GM12878 (cell line): ENCODE data around the gene TARDBP. TPM values are rescaled to one million over a fixed set of nuclear protein-coding genes. Genes with fewer than 3 reads are reported as not detected.
"Not testable (repeated sequence)": the region's sequence is repeated elsewhere in the genome, so short reads cannot be mapped to it uniquely, and the experiment has no call there.

ENCODE experiments used
- ATAC-seq: fragments of 200-7000 bp; cut with Tn5 transposase; 3 replicates; pipeline ENCODE4 v1.9.1; 2020; ENCODE audit warnings: mild to moderate bottlenecking, moderate library complexity
- BruUV-seq: library from RNA; stranded (reverse); fragments of 400-500 nt; replicated peaks from 2 replicates; lab custom pipeline; 2021; lab: Mats Ljungman, UMichigan
- CTCF ChIA-PET: fragments of 300-600 bp; sonication (Branson Sonifier 250); formaldehyde crosslinking; extraction: SDS; loops from one replicate; lab custom pipeline; 2021; ENCODE audit warnings: inconsistent platforms; lab: Yijun Ruan, JAX
- POLR2A ChIA-PET: fragments of 350-600 bp; formaldehyde crosslinking; extraction: SDS; loops from one replicate; lab custom pipeline; 2021; ENCODE audit warnings: inconsistent platforms; lab: Charles Lee
- RAD21 ChIA-PET: fragments of 300-600 bp; sonication (Branson Sonifier 250); formaldehyde crosslinking; loops from one replicate; lab custom pipeline; 2023; ENCODE audit warnings: antibody characterized with exemption; ENCODE audit not compliant: unreplicated experiment; lab: Charles Lee
- SMC1A ChIA-PET: fragments of 300-600 bp; sonication (Branson Sonifier 250); formaldehyde crosslinking; loops from one replicate; lab custom pipeline; 2023; ENCODE audit not compliant: unreplicated experiment, uncharacterized antibody; lab: Charles Lee
- DNase-seq: peaks from one replicate; pipeline ENCODE4 v3.0.0-alpha.2; 2011; ENCODE audit warnings: low read depth, low spot score
- FAIRE-seq: peaks from 3 replicates; lab custom pipeline; 2011; peaks lifted over from hg19 to GRCh38; lab: Jason Lieb, UNC
- H2AFZ ChIP-seq: 2 replicates; pipeline ENCODE4 v1.6.0; 2011; ENCODE audit warnings: low read depth, low read length, control low read depth; ENCODE audit not compliant: control insufficient read depth
- H3K27ac ChIP-seq: 2 replicates; pipeline ENCODE4 v1.5.1; 2011; ENCODE audit warnings: control low read depth; ENCODE audit not compliant: control insufficient read depth, insufficient read depth
- H3K27me3 ChIP-seq, 2 experiments: replicated peaks in 1 of 2; 2 replicates each; pipeline versions ENCODE4 v1.6.0 to v1.6.1; 2011; ENCODE audit warnings: low read length in 1 of 2; ENCODE audit not compliant: control insufficient read depth in 2 of 2, insufficient read depth in 2 of 2
- H3K36me3 ChIP-seq, 2 experiments: 2 replicates each; pipeline ENCODE4 v1.5.1; 2011; ENCODE audit warnings: low read length in 1 of 2; ENCODE audit not compliant: control insufficient read depth in 2 of 2, insufficient read depth in 2 of 2
- H3K4me1 ChIP-seq: 2 replicates; pipeline ENCODE4 v1.6.1; 2011; ENCODE audit warnings: mild to moderate bottlenecking, low read length, moderate library complexity, mixed read lengths; ENCODE audit not compliant: control insufficient read depth, insufficient read depth
- H3K4me2 ChIP-seq: 2 replicates; pipeline ENCODE4 v1.6.0; 2011; ENCODE audit warnings: control low read depth; ENCODE audit not compliant: control insufficient read depth, insufficient read depth
- H3K4me3 ChIP-seq: fragments of 200-600 bp; sonication (generic); 2 replicates; pipeline ENCODE4 v1.5.1; 2016
- H3K79me2 ChIP-seq: 2 replicates; pipeline ENCODE4 v1.6.0; 2011; ENCODE audit warnings: low read length; ENCODE audit not compliant: control insufficient read depth, insufficient read depth
- H3K9ac ChIP-seq: 2 replicates; pipeline ENCODE4 v1.8.0; 2011; ENCODE audit warnings: low read length, control low read depth, mixed read lengths; ENCODE audit not compliant: control insufficient read depth, insufficient read depth
- H3K9me3 ChIP-seq: replicated peaks from 3 replicates; pipeline ENCODE4 v1.5.1; 2011; ENCODE audit warnings: mild to moderate bottlenecking, low read length; ENCODE audit not compliant: control insufficient read depth, insufficient read depth
- H4K20me1 ChIP-seq: 2 replicates; pipeline ENCODE4 v1.6.0; 2011; ENCODE audit not compliant: control insufficient read depth, insufficient read depth
- CBX3 ChIP-seq: fragments of 200-600 bp; sonication (generic); IDR thresholded peaks from 2 replicates; pipeline ENCODE4 v1.6.1; 2016; ENCODE audit warnings: low read depth, borderline replicate concordance
- ETV6 ChIP-seq, 2 experiments: fragments of 450-650 bp in 1 of 2; IDR thresholded peaks in 1 of 2; conservative IDR thresholded peaks in 1 of 2; 2 replicates each; pipeline ENCODE4 v1.6.1; 2014; ENCODE audit warnings: antibody characterized with exemption in 1 of 2, borderline replicate concordance in 1 of 2, low read depth in 1 of 2, mild to moderate bottlenecking in 1 of 2, moderate library complexity in 1 of 2
- MLLT1 ChIP-seq: fragments of 450-650 bp; IDR thresholded peaks from 2 replicates; pipeline ENCODE4 v1.6.1; 2016; ENCODE audit warnings: mild to moderate bottlenecking
- MXI1 ChIP-seq: fragments of 150-350 bp; IDR thresholded peaks from 2 replicates; pipeline ENCODE4 v1.6.1; 2011; ENCODE audit warnings: low read depth, mild to moderate bottlenecking, inconsistent platforms, low read length, improper control_type of control experiment
- SPI1 ChIP-seq: IDR thresholded peaks from 2 replicates; pipeline ENCODE4 v1.6.1; 2011; ENCODE audit warnings: low read depth, mild to moderate bottlenecking, low read length, moderate library complexity, borderline replicate concordance; ENCODE audit not compliant: insufficient read depth
- TAF1 ChIP-seq: IDR thresholded peaks from 2 replicates; pipeline ENCODE4 v1.6.1; 2011; ENCODE audit warnings: mild to moderate bottlenecking, low read depth, low read length, borderline replicate concordance
- WGBS: methylation state at CpG from one replicate; pipeline ENCODE4 v1.1.6; 2016; ENCODE audit warnings: low lambda C conversion rate; ENCODE audit not compliant: insufficient replicate concordance, insufficient coverage; ENCODE audit errors: missing lambda C conversion rate; 5-methylcytosine and 5-hydroxymethylcytosine counted together
- in situ Hi-C: fragments of 300-500 bp; cut with MboI; formaldehyde crosslinking; loops from 9 replicates; pipeline ENCODE4 v1.14.3; 2018; ENCODE audit warnings: mixed read lengths
- intact Hi-C: fragments of 100-400 bp; cut with micrococcal nuclease; formaldehyde crosslinking; loops from one replicate; pipeline ENCODE4 v1.14.2; 2022; ENCODE audit not compliant: unreplicated experiment
- polyA plus RNA-seq, 11 experiments: library from polyadenylated mRNA; depleted of rRNA in 4 of 11; unstranded in 6 of 11; stranded (reverse) in 5 of 11; fragments of >200 nt; fragmentation: Nextera tagmentation in 4 of 11; fragmentation: Illumina TruSeq in 1 of 11; extraction: Ambion mirVana in 4 of 11; extraction: Trizol in 1 of 11; gene quantifications; 1 replicate in 1 of 11; 2 replicates in 10 of 11; pipeline versions ENCODE4 v1.2.1 to v1.2.3, GENCODE V29; 2011 to 2016; ENCODE audit warnings: inconsistent platforms in 2 of 11, missing spikeins in 2 of 11, low read depth in 1 of 11
- total RNA-seq, 4 experiments: library from RNA; depleted of rRNA in 3 of 4; stranded (reverse); fragments of >200 nt in 3 of 4; fragmentation: Illumina TruSeq in 1 of 4; extraction: Trizol in 1 of 4; gene quantifications; 2 replicates each; pipeline versions ENCODE4 v1.2.1 to v1.2.3, GENCODE V29; 2013 to 2021

Gene TARDBP
- total and polyA plus RNA-seq, 10 of the 15 experiments (the other 5 are each of a cell fraction or from before 2014, with no cell fraction given), result 55.6 to 318 (median 192) TPM

DNA sequence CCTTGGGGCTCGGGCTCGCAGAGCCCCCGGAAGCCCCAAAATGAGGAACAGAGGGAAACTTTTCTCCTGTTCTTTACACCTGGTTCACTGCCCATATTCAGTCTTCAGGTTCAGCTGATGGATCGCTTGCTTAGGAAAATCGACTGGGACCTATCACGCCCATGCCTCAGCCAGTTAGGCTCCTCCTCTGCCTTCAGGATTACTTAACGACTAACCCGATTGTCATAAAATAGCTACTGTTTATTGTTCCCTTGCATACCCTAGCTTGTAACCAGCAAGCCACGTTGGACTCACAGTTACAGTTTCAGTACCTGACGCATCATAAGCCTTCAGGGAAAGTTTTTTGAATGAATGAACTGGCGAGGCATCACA lies 692 bp downstream of the TARDBP start:
- H2AFZ ChIP-seq, result no peak overlapping the region
- peaks cover 0 to 6% of the 10 kb centered on the region in 2 experiments; a peak in 3 of 4 replicates for H3K36me3 ChIP-seq
- no peaks in the 10 kb centered on the region for H3K9me3 ChIP-seq
- 3% methylated on average over 11 of the region's 11 CpGs for WGBS
- H3K79me2 ChIP-seq, result peaks cover 34% of the 10 kb centered on the region
- in situ Hi-C loops (no loop called here), intact Hi-C loops (loop anchor here (1.0 kb wide), 1 partner anchor 48 kb away; no protein-coding TSS in a partner anchor)
- H4K20me1 ChIP-seq, result no peaks in the 10 kb centered on the region; the same call in 1 of the 2 replicates
- H3K4me1 ChIP-seq, result peaks cover 5% of the 10 kb centered on the region; the same call in 1 of the 2 replicates
- peak overlapping the region; percentile 100 for H3K27ac ChIP-seq
- RAD21 ChIA-PET, result interaction anchor here (1.4 to 2.8 kb wide), 3 partner anchors 27 to 508 kb away, joined by 3 to 17 read pairs (median 4); no protein-coding TSS in a partner anchor
- H3K4me3 ChIP-seq, result peak overlapping the region; percentile 78
- CTCF ChIA-PET, result interaction anchor here (2.4 kb wide), 1 partner anchor 51 kb away, joined by 6 read pairs; no protein-coding TSS in a partner anchor
- peak; percentile 39; the same call in 1 of the 2 replicates for TF ChIP-seq SPI1
- no peak for TF ChIP-seq CBX3
- TF ChIP-seq MXI1, result 0 out of 2 replicates have a peak, but pooled peaks have one; percentile 41
- 0 out of 2 replicates have a peak, but pooled peaks have one; percentile 34 for TF ChIP-seq TAF1
- TF ChIP-seq ETV6 (conservative IDR thresholded peaks at IDR 0.05 in 1 of 2, IDR thresholded peaks at IDR 0.05 in 1 of 2; ENCODE audit: borderline replicate concordance in 1 of 2, low read depth in 1 of 2), result no peak
- no TSS peak for BruUV-seq
- peak; percentile 52 for FAIRE-seq
- peak overlapping the region; percentile 82 for H3K4me2 ChIP-seq
- ATAC-seq, result peak; percentile 12
- H3K27me3 ChIP-seq, result no peaks in the 10 kb centered on the region
- SMC1A ChIA-PET, result interaction anchor here (1.2 to 2.7 kb wide), 3 partner anchors 9 to 47 kb away, joined by 3 to 20 read pairs (median 5); no protein-coding TSS in a partner anchor
- POLR2A ChIA-PET, result interaction anchor here (0.6 to 0.7 kb wide), 2 partner anchors 9 to 668 kb away, joined by 3 to 4 read pairs; partner anchors contain the start of gene MAD2L2
- no peak for DNase-seq
- H3K9ac ChIP-seq, result peak overlapping the region; percentile 99

DNA sequence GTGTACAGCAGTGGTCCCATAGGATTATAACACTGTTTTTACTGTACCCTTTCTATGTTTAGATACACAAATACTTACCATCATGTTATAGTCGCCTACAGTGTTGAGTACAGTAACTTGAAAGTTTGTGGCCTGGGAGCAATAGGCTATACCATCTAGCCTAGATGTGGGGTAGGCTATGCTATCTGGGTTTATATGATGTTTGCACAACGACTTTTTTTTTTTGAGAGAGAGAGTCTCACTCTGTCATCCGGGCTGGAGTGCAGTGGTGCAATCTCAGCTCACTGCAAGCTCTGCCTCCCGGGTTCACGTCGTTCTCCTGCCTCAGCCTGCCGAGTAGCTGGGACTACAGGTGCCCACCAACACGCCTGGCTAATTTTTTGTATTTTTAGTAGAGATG lies 6.9 kb downstream of the TARDBP start:
- in situ Hi-C loops, H3K4me2 ChIP-seq, SMC1A ChIA-PET, CTCF ChIA-PET, intact Hi-C loops, H3K4me1 ChIP-seq, H3K9ac ChIP-seq, H3K4me3 ChIP-seq, H3K27me3 ChIP-seq, H3K9me3 ChIP-seq, H4K20me1 ChIP-seq, RAD21 ChIA-PET, FAIRE-seq, H3K27ac ChIP-seq, BruUV-seq, H2AFZ ChIP-seq, DNase-seq: not testable (repeated sequence)
- ATAC-seq, result peak; percentile 22; the same call in 1 of the 3 replicates
- 78% methylated on average over 8 of the region's 8 CpGs for WGBS
- peaks cover 19% of the 10 kb centered on the region for H3K79me2 ChIP-seq
- peaks cover 8 to 49% of the 10 kb centered on the region in 2 experiments for H3K36me3 ChIP-seq
- TF ChIP-seq MLLT1, result peak; percentile 61; the same call in 1 of the 2 replicates
- POLR2A ChIA-PET, result interaction anchor here (0.7 kb wide), 1 partner anchor 256 kb away, joined by 3 read pairs; no protein-coding TSS in a partner anchor
